Endodermal cell (in vitro differentiated cells): ENCODE data around the gene CAPN10. TPM values are rescaled to one million over a fixed set of nuclear protein-coding genes. Genes with fewer than 3 reads are reported as not detected.

Experiments used
- DNase-seq: peaks from one replicate; pipeline ENCODE4 v3.0.0-alpha.2; 2017
- H3K27ac ChIP-seq: 2 replicates; pipeline ENCODE4 v1.5.1; 2013; ENCODE audit warnings: mild to moderate bottlenecking, low read depth, low read length, moderate library complexity
- H3K27me3 ChIP-seq: 2 replicates; pipeline ENCODE4 v1.6.1; 2013; ENCODE audit warnings: mild to moderate bottlenecking, low read length, moderate library complexity; ENCODE audit not compliant: insufficient read depth, control insufficient read depth, poor library complexity, severe bottlenecking
- H3K36me3 ChIP-seq: 2 replicates; pipeline ENCODE4 v1.7.0; 2013; ENCODE audit warnings: mild to moderate bottlenecking, low read length, moderate library complexity; ENCODE audit not compliant: control insufficient read depth, insufficient read depth
- H3K4me1 ChIP-seq: one replicate; pipeline ENCODE4 v1.7.0; 2013; ENCODE audit warnings: low read length; ENCODE audit not compliant: control insufficient read depth, insufficient read depth
- H3K4me3 ChIP-seq: 2 replicates; pipeline ENCODE4 v1.5.1; 2013; ENCODE audit warnings: mild to moderate bottlenecking, low read length, moderate library complexity
- H3K9ac ChIP-seq: 2 replicates; pipeline ENCODE4 v1.6.1; 2013; ENCODE audit warnings: mild to moderate bottlenecking, low read length, moderate library complexity; ENCODE audit not compliant: poor library complexity, severe bottlenecking; ENCODE audit errors: extremely low read depth
- H3K9me3 ChIP-seq: 2 replicates; pipeline ENCODE4 v1.6.1; 2013; ENCODE audit warnings: mild to moderate bottlenecking, low read length, moderate library complexity; ENCODE audit not compliant: control insufficient read depth
- H3K27ac Mint-ChIP-seq: 2 replicates; pipeline ENCODE4 v1.8.0; 2020; ENCODE audit warnings: mixed read lengths
- H3K27me3 Mint-ChIP-seq: 2 replicates; pipeline ENCODE4 v1.8.0; 2021; ENCODE audit warnings: mild to moderate bottlenecking, mixed read lengths; ENCODE audit not compliant: insufficient read depth
- H3K36me3 Mint-ChIP-seq: 2 replicates; pipeline ENCODE4 v1.8.0; 2020; ENCODE audit warnings: low read depth, mixed read lengths
- H3K4me1 Mint-ChIP-seq: 2 replicates; pipeline ENCODE4 v1.8.0; 2020; ENCODE audit warnings: mixed read lengths
- H3K4me3 Mint-ChIP-seq: 2 replicates; pipeline ENCODE4 v1.8.0; 2020; ENCODE audit warnings: mild to moderate bottlenecking, moderate library complexity, mixed read lengths
- H3K9me3 Mint-ChIP-seq: 2 replicates; pipeline ENCODE4 v1.8.0; 2020; ENCODE audit warnings: mild to moderate bottlenecking, mixed read lengths
- WGBS, 2 experiments: methylation state at CpG; one replicate each; pipeline versions ENCODE4 v1.1.5 to v1.1.7; 2013; ENCODE audit warnings: missing lambda C conversion rate in 2 of 2, mixed read lengths in 1 of 2; ENCODE audit not compliant: insufficient coverage in 1 of 2, insufficient read length in 1 of 2; 5-methylcytosine and 5-hydroxymethylcytosine counted together
- total RNA-seq, 2 donors: library from RNA; stranded (reverse); fragmentation: NEBNext Ultra II Directional in 1 of 2; extraction: Animal tissue kit (Norgen Biotek cat#: 25700) in 1 of 2; gene quantifications; 2 replicates in 1 of 2; 3 replicates in 1 of 2; pipeline ENCODE4 v1.2.1, GENCODE V29; 2021
- TF ChIP-seq, protein P1 (sequence below): fragments of 200-600 bp; sonication (generic); conservative IDR thresholded peaks from 2 replicates; pipeline ENCODE4 v1.5.0; 2021; ENCODE audit warnings: antibody characterized with exemption, mild to moderate bottlenecking

The CAPN10 gene
- total RNA-seq, 2 donors from 2014 or later = 58.9 to 61.9 TPM

DNA sequence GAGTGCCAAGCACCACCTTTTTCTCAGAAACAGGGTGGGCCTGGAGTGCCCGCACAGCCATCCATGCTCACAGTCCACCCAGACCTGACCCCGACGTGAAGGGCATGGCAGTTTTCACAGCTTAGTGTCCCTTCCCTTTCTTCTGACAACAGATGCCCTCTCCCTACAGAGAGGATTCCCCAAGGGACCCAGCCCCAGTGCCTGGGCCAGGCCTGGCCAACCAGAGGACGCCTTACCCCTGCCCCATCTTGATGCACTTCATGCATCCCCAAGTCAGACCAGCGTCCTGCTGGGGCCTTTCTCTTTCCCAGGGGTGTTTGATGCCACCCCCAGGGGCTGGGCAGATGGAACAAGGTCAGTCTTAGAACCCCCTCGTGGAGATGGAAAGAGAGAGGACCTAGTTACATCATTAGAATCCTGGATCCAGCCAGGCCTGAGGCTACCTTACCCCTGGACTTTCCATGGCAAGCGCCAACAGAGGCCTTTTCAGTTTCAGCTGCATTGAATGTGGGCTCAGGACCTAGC, 32.5 kb upstream of the CAPN10 start:
- Mint-ChIP-seq H3K27ac (no peak overlapping the region), H3K9me3 (peaks cover 21% of the 10 kb centered on the region), H3K36me3 (peaks cover 32% of the 10 kb centered on the region), H3K4me1 (peaks cover 2% of the 10 kb centered on the region), H3K27me3 (peaks cover 14% of the 10 kb centered on the region), H3K4me3 (no peak overlapping the region)
- TF ChIP-seq, protein P1, sequence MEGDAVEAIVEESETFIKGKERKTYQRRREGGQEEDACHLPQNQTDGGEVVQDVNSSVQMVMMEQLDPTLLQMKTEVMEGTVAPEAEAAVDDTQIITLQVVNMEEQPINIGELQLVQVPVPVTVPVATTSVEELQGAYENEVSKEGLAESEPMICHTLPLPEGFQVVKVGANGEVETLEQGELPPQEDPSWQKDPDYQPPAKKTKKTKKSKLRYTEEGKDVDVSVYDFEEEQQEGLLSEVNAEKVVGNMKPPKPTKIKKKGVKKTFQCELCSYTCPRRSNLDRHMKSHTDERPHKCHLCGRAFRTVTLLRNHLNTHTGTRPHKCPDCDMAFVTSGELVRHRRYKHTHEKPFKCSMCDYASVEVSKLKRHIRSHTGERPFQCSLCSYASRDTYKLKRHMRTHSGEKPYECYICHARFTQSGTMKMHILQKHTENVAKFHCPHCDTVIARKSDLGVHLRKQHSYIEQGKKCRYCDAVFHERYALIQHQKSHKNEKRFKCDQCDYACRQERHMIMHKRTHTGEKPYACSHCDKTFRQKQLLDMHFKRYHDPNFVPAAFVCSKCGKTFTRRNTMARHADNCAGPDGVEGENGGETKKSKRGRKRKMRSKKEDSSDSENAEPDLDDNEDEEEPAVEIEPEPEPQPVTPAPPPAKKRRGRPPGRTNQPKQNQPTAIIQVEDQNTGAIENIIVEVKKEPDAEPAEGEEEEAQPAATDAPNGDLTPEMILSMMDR = no peak
- Histone ChIP-seq H3K36me3 (peaks cover 20% of the 10 kb centered on the region), H3K27me3 (no peaks in the 10 kb centered on the region), H3K27ac (no peak overlapping the region), H3K4me1 (no peaks in the 10 kb centered on the region), H3K9ac (no peak overlapping the region), H3K9me3 (peaks cover 21% of the 10 kb centered on the region), H3K4me3 (no peak overlapping the region)
- peak; percentile 29 for DNase-seq
- WGBS, 2 experiments = 88 to 91% methylated on average over 5 to 7 of the region's 7 CpGs

DNA sequence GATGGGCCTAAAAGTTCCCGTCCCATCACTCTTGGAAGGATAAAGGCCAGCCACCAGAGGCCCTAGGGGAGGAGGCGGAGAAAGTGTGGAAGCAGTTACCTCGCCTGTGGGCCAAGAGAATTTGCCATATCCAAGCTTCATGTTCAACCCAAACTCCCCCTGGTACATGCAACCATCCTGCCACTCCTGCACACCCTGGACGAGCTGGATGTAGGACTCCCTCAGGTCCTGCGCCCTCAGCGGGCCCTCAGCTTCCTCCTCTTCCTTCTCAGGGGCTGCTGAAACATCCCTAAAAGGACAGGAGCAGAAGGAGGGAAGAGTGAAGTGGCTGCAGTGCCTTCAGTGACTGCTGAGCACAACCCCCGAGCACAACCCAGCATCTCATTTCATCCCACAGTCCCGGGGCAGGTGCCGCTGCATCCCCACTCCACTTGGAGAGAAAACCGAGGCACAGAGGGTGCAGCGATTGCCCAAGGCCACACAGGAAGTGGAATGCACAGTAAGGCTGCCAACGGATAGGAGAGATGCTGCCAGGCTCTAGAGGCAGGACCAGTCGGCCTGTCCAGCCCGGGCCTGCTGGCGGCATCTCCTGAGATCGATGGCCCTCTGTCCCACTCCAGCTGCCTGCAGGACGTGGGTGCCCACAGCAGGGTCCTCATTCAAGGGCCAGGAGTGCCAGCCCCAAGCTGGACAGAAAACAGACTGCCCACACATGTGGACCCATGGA, 31.6 kb upstream of the CAPN10 start:
- H3K9me3 ChIP-seq = peaks cover 21% of the 10 kb centered on the region
- no peak overlapping the region for H3K27ac ChIP-seq
- H3K4me1 ChIP-seq = no peaks in the 10 kb centered on the region
- no peak overlapping the region for H3K9ac ChIP-seq
- Mint-ChIP-seq H3K27me3 (peaks cover 23% of the 10 kb centered on the region), H3K36me3 (peaks cover 32% of the 10 kb centered on the region), H3K4me3 (no peak overlapping the region), H3K27ac (no peak overlapping the region), H3K9me3 (peaks cover 20% of the 10 kb centered on the region), H3K4me1 (peaks cover 2% of the 10 kb centered on the region)
- H3K36me3 ChIP-seq = peaks cover 20% of the 10 kb centered on the region
- TF ChIP-seq, protein P1 = no peak
- 90 to 92% methylated on average over 4 to 17 of the region's 17 CpGs for WGBS, 2 experiments
- H3K27me3 ChIP-seq = no peaks in the 10 kb centered on the region
- no peak overlapping the region for H3K4me3 ChIP-seq
- peak; percentile 23 for DNase-seq

DNA sequence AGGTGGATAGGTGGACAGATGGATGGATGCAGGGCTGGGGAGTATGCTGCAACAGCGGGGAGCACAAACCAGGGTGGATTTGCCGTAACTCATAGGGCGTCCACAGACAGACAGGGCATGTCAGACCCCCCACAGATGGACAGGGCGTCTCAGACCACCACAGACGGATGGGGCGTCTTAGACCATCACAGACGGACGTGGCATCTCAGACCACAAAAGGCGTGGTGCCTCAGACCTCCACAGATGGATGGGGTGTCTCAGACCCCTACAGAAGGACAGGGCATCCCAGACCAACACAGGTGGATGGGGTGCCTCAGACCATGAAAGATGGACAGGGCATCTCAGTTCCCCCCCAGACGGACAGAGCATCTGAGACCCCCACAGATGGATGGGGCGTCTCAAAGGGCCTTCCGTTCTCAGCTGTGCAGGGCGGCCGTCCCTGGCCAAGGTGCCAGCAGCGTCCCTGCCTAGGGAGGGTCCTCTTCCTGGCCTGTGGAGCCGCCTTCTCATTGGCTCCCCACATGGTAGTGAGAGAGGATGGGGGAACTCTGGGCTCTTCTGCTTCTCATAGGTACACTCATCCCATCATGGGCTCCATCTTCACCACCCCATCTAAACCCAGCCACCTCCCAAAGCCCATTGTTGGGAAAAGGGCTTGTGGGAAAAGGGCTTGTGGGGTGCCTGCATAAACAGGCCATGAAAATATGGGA, 30.8 kb upstream of the CAPN10 start:
- Mint-ChIP-seq H3K4me3 (no peak overlapping the region), H3K9me3 (peaks cover 16% of the 10 kb centered on the region), H3K27me3 (peaks cover 25% of the 10 kb centered on the region), H3K27ac (no peak overlapping the region), H3K4me1 (peaks cover 2% of the 10 kb centered on the region), H3K36me3 (peaks cover 27% of the 10 kb centered on the region)
- H3K27me3 ChIP-seq = no peaks in the 10 kb centered on the region
- H3K27ac ChIP-seq = no peak overlapping the region
- peak; percentile 17 for DNase-seq
- TF ChIP-seq, protein P1 = no peak
- peaks cover 17% of the 10 kb centered on the region for H3K9me3 ChIP-seq
- H3K4me1 ChIP-seq = no peaks in the 10 kb centered on the region
- no peak overlapping the region for H3K9ac ChIP-seq
- 88 to 97% methylated on average over 9 to 15 of the region's 16 CpGs for WGBS, 2 experiments
- peaks cover 18% of the 10 kb centered on the region for H3K36me3 ChIP-seq
- no peak overlapping the region for H3K4me3 ChIP-seq
